MG63 (cell line): Measurements from ENCODE around the gene LINGO1. TPM values are rescaled to one million over a fixed set of nuclear protein-coding genes. Genes with fewer than 3 reads are reported as not detected.

ENCODE experiments used
- DNase-seq: peaks from one replicate; pipeline ENCODE4 v3.0.0-alpha.2; 2020
- H3K27me3 ChIP-seq: fragments of 250-450 bp; sonication (Bioruptor Pico); 2 replicates; pipeline ENCODE4 v1.5.1; 2020; ENCODE audit warnings: mild to moderate bottlenecking, moderate library complexity
- H3K36me3 ChIP-seq: fragments of 250-450 bp; sonication (Bioruptor Pico); 2 replicates; pipeline ENCODE4 v1.5.1; 2020; ENCODE audit warnings: mild to moderate bottlenecking, moderate library complexity
- H3K4me3 ChIP-seq: fragments of 250-450 bp; sonication (Bioruptor Pico); 2 replicates; pipeline ENCODE4 v1.5.1; 2020; ENCODE audit warnings: mild to moderate bottlenecking, moderate library complexity
- H3K9me3 ChIP-seq: fragments of 250-450 bp; sonication (Bioruptor Pico); 2 replicates; pipeline ENCODE4 v1.5.1; 2020; ENCODE audit warnings: mild to moderate bottlenecking, moderate library complexity
- total RNA-seq: library from RNA; depleted of rRNA; stranded (reverse); fragments of >200 nt; shearing (Covaris generic); gene quantifications from 2 replicates; pipeline ENCODE4 v1.2.3, GENCODE V29; 2014; ENCODE audit warnings: low replicate concordance; rRNA removed

The LINGO1 gene
- total RNA-seq = 0.44 TPM in 1 of 2 replicates, not detected in the other

DNA sequence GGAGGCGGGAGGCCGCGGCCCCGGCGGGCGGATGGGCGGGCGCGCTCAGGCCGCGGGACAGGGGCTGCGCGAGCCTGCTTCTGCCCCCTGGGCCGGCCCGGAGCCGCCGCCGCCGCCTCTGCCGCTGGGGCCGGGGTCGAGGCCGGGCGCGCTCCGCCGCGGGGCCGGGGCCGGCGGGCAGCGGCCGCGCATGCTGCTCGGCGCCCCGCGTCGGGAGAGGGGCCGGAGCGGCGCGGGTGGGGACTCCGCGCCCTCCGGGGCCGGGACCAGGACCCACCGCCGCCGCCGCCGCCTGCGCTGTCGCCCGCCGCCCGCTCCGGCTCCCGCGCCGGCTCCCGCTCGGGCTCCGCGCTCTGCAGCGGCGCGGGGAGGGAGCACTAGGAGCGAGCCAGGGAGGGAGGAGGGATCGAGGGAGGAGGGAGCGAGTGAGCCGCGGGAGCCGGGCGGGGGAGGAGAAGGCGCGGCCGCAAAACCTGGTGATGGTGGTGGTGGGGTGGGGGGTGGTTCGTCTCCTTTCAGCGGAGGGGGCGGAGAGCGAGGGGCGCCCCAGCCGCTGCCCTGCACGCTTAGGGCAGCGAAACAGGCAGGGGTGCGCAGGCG, at the start of gene LINGO1:
LINGO1 (minus strand) TSS at position 379 of the 600 bp plus-strand sequence. CDS start 597 bp downstream, outside the sequence.
- Histone ChIP-seq H3K27me3 (peaks cover 5% of the 10 kb centered on the region; the same call in 1 of the 2 replicates), H3K9me3 (no peaks in the 10 kb centered on the region), H3K36me3 (no peaks in the 10 kb centered on the region), H3K4me3 (peak within 1 kb of the TSS; percentile 49)
- peak; percentile 52 for DNase-seq

DNA sequence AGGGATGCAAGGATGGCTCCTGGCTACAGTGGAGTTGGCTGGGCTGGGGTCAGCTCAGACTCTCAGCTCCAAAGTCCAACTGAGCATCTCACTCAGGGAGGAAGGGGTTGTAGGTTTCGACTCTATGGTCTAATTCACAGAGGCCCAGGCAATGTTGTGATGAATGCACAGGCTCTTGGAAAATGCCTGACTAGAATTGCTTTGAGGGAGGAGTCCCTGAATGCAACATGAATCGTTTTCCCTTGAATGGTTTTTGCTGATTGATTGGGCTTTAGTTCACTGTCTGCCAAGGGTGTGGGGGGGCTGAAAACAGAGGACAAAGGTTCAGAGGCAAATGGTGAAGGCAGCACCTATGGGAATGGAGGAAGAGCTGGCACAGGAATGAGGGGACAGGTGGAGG, 48.6 kb upstream of the LINGO1 start:
- Histone ChIP-seq H3K4me3 (no peak overlapping the region), H3K9me3 (no peaks in the 10 kb centered on the region), H3K27me3 (peaks cover 9% of the 10 kb centered on the region), H3K36me3 (no peaks in the 10 kb centered on the region)
- DNase-seq = no peak

GRCh38 chr15:77676569-77677375, 44.1 kb upstream of the LINGO1 start:
- Histone ChIP-seq H3K36me3 (no peaks in the 10 kb centered on the region), H3K27me3 (peaks cover 12% of the 10 kb centered on the region), H3K9me3 (no peaks in the 10 kb centered on the region), H3K4me3 (no peak overlapping the region)
- no peak for DNase-seq

DNA sequence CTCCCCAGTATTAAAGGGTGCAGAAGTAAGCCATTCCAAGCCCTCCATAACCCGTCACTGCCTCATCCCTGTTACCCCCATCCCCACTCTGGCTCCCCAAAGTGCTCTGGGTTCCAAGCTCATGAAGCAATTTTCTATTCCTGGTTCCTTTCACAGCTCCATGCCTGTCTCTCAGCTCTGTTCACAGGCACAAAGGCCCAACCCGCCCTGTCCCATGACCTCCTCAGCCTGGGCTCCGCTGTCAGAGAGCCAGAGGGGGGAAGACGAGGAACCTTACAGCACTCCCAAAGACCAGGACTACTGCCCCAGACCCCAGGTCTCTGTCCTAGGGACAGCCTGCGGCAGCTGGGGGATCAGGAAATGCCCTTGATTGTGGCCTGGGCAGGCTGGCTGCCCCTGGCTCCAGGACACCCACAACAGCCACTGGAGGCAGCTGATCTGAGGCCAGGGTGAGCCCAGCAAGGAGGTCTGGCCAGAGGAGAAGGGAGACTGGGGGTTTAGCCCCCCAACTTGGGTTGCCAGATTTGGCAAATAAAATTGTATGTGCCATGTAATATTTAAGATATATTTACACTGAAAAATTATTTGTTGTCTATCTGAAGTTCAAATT, 43.2 kb upstream of the LINGO1 start:
- H3K9me3 ChIP-seq = no peaks in the 10 kb centered on the region
- DNase-seq = no peak
- H3K36me3 ChIP-seq = no peaks in the 10 kb centered on the region
- H3K4me3 ChIP-seq = no peak overlapping the region
- H3K27me3 ChIP-seq = peaks cover 9% of the 10 kb centered on the region

DNA sequence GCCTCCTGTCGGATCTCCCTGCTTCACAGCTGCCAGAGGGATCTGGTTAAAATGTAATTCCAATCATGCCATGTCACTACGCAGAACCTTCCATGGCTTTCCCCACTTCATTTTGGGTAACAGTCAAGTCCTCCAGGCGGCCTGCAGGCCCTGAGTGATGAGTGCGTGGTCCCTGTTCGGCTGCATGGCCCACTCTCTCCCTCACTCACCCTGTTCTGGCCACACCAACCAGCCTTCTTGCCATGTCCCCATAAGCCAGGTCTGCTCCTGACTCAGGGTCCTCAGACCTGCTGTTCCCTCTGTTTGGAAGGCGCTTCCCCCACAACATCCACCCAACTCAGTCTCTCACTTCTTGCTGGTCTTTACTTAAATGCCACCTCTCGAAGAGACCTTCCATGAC, 41.6 kb upstream of the LINGO1 start:
- no peak overlapping the region for H3K4me3 ChIP-seq

GRCh38 chr15:77673866-77674265, 41.2 kb upstream of the LINGO1 start:
- Histone ChIP-seq H3K4me3 (no peak overlapping the region), H3K27me3 (peaks cover 7% of the 10 kb centered on the region; the same call in 1 of the 2 replicates), H3K36me3 (no peaks in the 10 kb centered on the region), H3K9me3 (no peaks in the 10 kb centered on the region)
- no peak for DNase-seq

More for the DNA sequence above, 41.6 kb upstream of the LINGO1 start:
- Histone ChIP-seq H3K9me3 (no peaks in the 10 kb centered on the region), H3K27me3 (peaks cover 7% of the 10 kb centered on the region), H3K36me3 (no peaks in the 10 kb centered on the region)
- DNase-seq = no peak

GRCh38 chr15:77672135-77672534, 39.4 kb upstream of the LINGO1 start:
- peaks cover 3% of the 10 kb centered on the region; the same call in 1 of the 2 replicates for H3K27me3 ChIP-seq
- no peaks in the 10 kb centered on the region for H3K9me3 ChIP-seq
- H3K36me3 ChIP-seq = no peaks in the 10 kb centered on the region
- DNase-seq = no peak
- no peak overlapping the region for H3K4me3 ChIP-seq

DNA sequence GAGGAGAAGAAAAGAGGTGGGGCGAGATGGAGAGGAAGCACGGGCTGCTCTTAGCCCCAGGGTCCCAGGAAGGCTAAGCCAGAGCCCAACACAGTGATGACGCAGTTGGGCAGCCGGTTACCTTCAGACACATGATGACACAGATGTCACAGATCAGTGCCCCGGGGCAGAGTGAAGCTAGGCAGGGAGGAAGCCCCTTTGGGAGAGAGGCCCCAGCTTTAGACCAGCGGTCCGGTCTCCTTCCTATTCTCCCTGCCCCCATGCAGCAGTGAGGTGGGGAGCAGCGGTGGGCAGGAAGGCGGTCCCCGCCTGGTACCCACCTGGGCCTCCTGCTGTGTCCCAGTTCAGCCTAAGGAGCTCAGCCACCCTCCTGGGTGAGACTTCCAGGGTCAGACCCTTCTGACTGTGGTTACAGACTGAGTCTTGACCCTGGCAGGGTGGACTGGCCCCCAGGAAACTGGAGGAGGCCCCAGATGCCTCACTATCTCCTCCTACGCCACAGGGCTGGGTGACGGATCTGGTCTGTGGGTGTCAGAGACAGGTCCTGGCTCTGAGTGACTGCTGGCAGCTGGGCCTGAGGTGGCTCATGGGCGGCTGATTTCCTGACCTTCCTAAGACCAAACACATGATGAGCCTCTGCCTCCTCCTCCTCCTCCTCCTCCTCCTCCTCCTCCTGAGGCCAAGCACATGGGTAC, 38.8 kb upstream of the LINGO1 start:
- Histone ChIP-seq H3K36me3 (no peaks in the 10 kb centered on the region), H3K4me3 (no peak overlapping the region), H3K27me3 (peaks cover 3% of the 10 kb centered on the region; the same call in 1 of the 2 replicates), H3K9me3 (no peaks in the 10 kb centered on the region)
- DNase-seq = no peak

DNA sequence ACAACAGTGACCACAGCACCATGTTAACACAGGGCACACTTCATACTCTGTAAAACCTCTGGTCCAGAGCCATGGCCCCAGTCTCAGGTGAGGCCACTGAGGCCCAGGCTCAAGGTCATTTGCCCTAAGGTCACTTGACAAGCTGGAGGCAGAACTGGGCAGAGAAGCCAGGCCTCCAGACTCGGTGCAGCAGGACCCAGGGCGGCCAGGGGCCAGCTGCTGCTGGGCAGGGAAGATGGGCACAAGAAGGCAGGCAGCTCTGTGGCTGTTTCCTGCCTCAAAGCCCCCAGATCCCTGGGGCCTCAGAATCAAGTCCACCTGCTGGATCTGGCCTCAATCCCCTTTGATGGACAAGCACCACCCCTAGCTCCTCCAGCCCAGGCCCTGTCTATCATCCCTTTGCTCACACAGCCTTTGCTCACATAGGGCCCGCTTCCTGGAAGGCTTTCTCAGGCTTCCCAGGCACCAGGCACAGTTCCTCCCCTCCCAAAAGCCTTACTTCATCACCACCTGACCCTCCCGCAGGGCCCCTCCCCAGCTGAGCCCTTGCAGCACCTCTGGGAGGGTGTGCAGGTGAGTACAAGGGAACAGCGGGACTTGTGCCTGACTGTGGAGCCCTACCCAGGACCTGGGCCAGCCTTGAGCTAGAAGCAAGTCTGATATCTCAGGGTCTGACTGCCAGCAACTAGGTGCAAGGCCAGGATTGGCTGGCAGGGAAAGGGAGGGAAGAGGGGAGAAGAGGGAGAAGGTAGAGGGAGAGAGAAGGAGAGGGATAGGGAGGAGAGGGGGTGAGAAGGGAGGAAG, 38.0 kb upstream of the LINGO1 start:
- H3K4me3 ChIP-seq = no peak overlapping the region
- H3K36me3 ChIP-seq = no peaks in the 10 kb centered on the region
- no peak for DNase-seq
- H3K27me3 ChIP-seq = peaks cover 3% of the 10 kb centered on the region; the same call in 1 of the 2 replicates
- H3K9me3 ChIP-seq = no peaks in the 10 kb centered on the region

GRCh38 chr15:77669896-77670295, 37.2 kb upstream of the LINGO1 start:
- Histone ChIP-seq H3K36me3 (no peaks in the 10 kb centered on the region), H3K9me3 (no peaks in the 10 kb centered on the region), H3K27me3 (peaks cover 3% of the 10 kb centered on the region; the same call in 1 of the 2 replicates), H3K4me3 (no peak overlapping the region)
- no peak for DNase-seq

- DNase-seq = no peak
- 0 out of 2 replicates have a peak, but pooled peaks cover 3% of the 10 kb centered on the region for H3K27me3 ChIP-seq
- no peaks in the 10 kb centered on the region for H3K9me3 ChIP-seq
These were observed 34.9 kb upstream of the LINGO1 start for GRCh38 chr15:77667338-77668234.

DNA sequence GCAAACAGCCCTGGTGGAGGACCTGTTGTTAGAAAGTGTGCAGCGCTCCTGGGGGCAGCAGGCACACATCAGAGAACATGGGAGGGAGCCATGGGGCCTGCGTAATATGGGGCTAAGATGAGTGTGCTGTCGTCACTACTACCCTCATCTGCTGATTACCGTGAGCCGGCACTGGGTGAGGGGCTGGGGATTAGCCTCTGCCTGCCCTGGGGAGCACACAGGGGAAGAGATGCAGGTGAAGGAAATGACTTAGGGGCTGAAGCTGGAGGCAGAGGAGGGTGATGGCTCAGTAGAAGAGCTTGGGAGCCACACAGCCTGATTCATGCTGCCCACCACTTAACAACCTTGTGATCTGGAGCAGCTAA, 33.6 kb upstream of the LINGO1 start:
- Histone ChIP-seq H3K4me3 (no peak overlapping the region), H3K36me3 (no peaks in the 10 kb centered on the region), H3K27me3 (no peaks in the 10 kb centered on the region), H3K9me3 (no peaks in the 10 kb centered on the region)
- DNase-seq = no peak

More at GRCh38 chr15:77667338-77668234, 34.9 kb upstream of the LINGO1 start:
- Histone ChIP-seq H3K4me3 (no peak overlapping the region), H3K36me3 (no peaks in the 10 kb centered on the region)

GRCh38 chr15:77665530-77666295, 33.0 kb upstream of the LINGO1 start:
- no peak overlapping the region for H3K4me3 ChIP-seq
- no peaks in the 10 kb centered on the region for H3K27me3 ChIP-seq
- H3K9me3 ChIP-seq = no peaks in the 10 kb centered on the region
- no peaks in the 10 kb centered on the region for H3K36me3 ChIP-seq
- DNase-seq = no peak

DNA sequence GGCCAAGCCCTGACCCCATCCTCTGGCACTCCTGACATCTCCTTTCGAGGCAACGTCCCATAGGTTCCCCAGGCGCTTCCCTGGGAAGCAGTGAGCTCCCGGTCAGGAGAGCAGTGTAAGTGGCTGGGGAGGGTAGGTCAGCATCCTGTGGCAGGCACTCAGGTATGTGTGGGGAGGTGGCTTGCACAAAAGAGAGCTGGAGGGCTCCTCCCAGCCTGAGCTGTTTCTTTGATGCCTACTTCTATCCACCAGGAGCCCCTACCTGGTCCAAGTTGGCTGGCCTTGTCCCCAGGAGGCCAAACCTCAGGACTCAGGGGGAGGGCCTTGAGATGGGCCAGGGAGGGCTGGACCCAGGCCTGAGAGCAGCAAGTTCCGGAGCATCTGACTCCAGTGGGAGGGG, 31.7 kb upstream of the LINGO1 start:
- Histone ChIP-seq H3K27me3 (no peaks in the 10 kb centered on the region), H3K9me3 (no peaks in the 10 kb centered on the region), H3K4me3 (no peak overlapping the region), H3K36me3 (no peaks in the 10 kb centered on the region)
- no peak for DNase-seq
